NCI-H510A (cell line): Measurements from ENCODE around the gene PKMYT1.
A peak's percentile ranks its signal among the peaks of the same experiment; 100 is the strongest.

Experiments
- DNase-seq: peaks from one replicate; lab custom pipeline; 2025; lab: John Stamatoyannopoulos, UW

The PKMYT1 gene

DNA sequence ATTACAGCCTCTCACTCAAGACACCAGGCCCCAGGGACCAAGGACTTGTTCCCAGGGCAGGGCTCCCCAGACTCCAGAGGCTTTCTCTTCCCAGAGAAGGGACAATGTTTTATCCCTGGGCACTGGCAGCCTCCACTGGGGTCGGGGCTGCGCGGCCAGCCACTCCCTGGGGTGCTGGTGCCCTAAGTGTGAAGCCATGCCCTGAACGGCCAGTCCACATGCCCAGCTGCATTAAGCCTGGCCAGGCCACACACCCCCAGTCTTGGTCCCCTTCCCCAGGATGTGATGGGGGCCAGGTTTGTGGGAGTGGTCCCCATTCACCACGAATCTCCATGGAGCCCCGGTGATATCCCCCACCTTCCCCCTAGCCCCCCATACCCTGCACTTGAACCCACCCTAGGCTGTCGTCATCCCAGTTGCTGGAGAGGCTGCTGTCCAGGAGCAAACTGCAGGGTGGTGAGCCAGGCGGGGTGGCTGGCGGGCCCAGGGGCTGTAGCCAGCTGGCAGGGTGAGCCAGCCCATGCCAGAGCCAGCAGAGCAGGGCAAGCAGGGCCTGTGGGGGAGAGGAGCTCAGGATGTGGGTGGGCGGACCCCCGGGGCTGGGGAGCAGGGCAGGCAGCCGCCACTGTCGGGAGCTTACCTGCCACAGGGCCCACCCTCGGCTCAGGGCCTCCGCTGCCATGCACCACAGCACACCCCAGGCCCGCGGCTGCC, 6.5 kb downstream of the PKMYT1 start:
- DNase-seq = no peak

GRCh38 chr16:2973093-2973492, 7.2 kb downstream of the PKMYT1 start:
- DNase-seq = no peak

- DNase-seq = no peak
These were observed 8.1 kb downstream of the PKMYT1 start for GRCh38 chr16:2971985-2972784.

GRCh38 chr16:2971134-2971984, 8.9 kb downstream of the PKMYT1 start:
- no peak for DNase-seq

- no peak for DNase-seq
These were observed 9.7 kb downstream of the PKMYT1 start for GRCh38 chr16:2970563-2970962.

DNA sequence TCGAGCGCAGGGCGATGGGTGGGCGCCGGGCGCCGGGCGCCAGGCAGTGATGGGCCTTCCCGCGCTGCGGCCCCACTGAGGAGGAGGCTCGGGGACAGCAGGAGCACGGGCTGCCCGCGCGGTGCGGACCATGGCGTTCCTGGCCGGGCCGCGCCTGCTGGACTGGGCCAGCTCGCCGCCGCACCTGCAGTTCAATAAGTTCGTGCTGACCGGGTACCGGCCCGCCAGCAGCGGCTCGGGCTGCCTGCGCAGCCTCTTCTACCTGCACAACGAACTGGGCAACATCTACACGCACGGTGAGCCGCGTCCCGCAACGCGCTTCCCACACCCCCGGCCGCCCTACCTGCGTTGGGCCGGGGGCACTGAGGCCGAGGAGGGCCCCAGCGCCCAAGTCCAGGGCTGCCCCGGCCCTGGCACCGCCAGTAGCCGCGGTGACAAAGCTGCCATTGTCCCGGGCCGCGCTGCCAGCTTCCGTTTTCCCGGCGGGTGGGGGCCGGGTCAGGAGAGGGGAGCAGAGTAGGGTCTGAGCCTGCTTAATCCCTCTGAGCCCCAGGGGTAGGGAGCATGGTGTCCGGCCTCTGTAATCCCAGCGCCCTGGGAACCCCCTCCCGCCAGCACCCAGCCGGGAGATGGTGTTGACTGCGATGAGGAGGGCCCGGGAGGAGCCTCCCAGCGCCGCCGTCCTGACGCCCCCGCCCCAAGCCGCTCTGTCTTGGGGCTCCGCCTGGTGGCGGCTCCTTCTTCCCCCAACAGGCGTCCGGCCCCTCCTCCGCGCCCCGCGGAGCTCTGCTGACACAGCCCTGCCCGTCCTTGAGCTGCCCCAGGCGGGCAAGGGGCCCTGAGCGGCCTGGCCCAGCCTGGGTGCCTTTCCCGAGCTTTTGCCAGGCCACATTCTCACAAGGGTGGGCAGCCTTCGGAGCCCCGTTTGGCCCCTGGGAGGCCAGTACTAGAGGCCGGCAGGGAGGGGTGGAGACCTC, 10.4 kb downstream of the PKMYT1 start:
- DNase-seq = no peak

DNA sequence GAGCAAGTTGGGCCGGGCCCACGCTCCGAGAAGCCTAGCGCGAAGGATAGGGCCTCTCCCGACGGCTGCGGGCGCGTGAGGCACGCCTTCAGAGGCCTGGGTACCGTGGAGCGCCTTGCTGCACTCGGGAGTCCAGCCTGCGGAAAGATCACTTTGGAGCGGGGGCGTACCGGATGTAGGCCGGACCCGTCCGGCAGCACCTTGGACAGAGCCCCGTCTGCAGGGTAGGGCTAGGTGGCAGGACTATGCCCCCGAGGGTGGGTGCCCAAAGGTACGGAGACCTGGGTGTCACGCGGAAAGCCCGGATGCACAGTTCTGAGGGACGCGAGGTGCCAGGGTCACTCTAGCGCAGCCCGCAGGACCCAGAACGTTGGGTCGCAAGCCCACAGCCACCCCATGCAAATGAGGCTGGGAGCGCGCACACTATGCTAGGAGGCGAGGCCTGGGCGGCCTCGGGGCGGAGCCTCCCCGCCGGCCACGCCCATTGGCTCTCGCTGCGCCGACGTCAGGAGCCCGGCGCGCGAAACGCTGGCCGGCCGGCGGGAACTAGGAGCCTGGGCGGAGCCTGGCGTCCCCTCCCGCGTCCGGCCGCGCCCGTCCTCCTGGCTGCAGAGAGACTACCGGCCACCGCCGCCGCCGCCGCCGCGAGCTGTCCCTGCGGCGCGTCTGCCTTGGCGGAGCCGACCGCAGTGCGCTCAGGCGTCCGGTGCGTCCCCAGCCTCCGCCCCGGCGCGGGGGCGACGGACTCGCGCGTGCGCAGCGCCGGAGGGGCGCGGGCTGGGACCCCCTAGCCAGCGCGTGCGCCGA, 11.3 kb downstream of the PKMYT1 start, which contains the start of gene PAQR4:
Gene PAQR4, plus strand, starts transcription at position 611 of the 807 bp plus-strand sequence. CDS start 327 bp downstream, outside the sequence.
- DNase-seq = peak; percentile 63

DNA sequence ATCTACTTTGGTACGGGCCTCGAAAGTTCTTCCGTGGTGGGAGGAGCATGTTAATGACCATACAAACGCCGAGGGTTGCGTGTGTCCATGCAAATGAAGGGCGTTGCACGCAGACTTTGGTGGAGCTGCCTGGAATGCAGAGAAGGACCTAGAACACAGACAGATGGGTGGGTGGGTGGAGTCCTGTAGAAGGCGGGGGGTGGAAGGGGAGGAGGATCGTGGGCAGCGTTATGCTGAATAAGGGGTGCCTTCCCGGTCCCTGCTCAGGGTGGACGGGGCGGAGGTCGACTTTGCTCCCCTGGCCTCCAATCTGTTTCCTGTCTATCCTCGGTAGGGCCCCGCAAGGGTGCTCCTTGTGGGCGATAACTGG, 11.9 kb downstream of the PKMYT1 start:
- DNase-seq = no peak

GRCh38 chr16:2967721-2968161, 12.5 kb downstream of the PKMYT1 start:
- DNase-seq = no peak

- no peak for DNase-seq
These were observed 13.0 kb downstream of the PKMYT1 start for GRCh38 chr16:2967211-2967631.

- DNase-seq = no peak
These were observed 13.4 kb downstream of the PKMYT1 start for GRCh38 chr16:2966808-2967191.

- DNase-seq = no peak
These were observed 14.0 kb downstream of the PKMYT1 start for GRCh38 chr16:2966043-2966807.

DNA sequence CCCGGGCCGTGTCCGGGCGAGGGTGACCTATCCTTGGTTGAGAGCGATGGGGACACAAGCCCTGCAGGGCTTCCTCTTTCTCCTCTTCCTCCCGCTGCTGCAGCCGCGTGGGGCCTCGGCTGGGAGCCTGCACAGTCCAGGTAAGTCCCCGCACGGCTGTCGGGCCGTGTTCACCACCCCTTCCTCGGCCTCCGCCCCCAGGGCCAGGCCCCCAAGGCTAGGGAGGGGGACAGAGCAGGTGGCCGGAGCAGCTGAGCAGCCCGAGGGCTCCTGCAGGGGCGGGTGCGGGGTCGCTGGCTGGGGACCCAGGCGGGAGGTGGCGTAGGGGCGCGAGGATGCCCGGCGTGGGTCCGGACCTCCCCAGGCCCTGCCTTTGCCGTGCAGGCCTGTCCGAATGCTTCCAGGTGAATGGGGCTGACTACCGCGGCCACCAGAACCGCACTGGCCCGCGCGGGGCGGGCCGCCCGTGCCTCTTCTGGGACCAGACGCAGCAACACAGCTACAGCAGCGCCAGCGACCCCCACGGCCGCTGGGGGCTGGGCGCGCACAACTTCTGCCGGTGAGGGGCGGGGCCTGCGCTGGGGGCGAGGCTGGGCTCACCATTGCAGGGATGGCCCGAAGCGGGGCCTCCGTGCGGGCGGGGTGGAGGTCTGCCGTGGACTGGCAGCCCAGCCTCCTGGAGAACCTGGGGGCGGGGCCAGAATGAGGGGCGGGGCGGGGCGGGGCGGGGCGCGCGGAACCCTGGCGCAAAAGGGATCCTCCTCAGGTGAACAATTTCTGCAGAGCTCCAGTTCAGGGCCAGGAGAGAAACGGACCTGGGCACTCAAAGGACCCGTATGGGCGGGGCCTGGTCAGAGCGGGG, 15.5 kb downstream of the PKMYT1 start:
- peak; percentile 80 for DNase-seq

DNA sequence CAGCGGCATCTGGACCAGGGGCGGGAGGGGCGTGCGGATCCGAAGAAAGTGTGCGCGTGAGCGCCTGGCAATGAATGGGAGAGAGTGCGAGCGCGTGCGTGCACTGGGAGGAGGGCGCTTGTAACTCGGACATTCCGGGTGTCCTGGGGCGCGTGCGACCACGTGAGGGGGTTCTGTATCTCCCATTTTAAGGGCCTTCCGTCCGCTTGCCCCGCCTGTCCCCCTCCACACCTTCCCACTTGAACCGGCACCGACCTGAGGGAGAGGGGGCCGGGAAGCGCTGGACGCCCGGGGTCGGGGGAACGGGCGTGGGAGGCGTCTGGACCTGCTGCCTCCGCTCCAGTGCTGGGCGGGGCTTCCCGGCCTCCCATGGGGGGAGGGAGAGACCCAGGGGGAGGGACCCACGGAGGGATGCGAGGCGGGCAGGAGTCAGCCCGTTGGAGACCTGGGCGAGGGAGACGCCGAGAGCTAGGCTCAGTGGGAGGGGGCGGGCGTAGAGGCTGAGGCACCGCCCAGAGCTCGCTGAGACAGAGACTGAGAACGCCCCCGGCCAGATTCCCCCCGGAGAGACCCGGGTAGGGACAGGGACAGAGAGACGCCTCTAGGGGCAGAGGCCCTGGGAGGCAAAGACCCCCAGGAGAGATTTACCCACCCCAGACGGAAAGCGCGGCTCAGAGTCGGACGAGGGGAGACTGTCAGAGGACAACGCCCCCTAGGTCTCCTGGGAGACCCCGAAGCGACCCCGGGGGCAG, 16.3 kb downstream of the PKMYT1 start, which contains the start of gene KREMEN2:
Gene KREMEN2, plus strand, starts transcription at position 553 of the 752 bp plus-strand sequence. CDS start 246 bp downstream, outside the sequence.
- peak; percentile 73 for DNase-seq

- DNase-seq = no peak
These were observed 17.0 kb downstream of the PKMYT1 start for GRCh38 chr16:2963074-2963722.

DNA sequence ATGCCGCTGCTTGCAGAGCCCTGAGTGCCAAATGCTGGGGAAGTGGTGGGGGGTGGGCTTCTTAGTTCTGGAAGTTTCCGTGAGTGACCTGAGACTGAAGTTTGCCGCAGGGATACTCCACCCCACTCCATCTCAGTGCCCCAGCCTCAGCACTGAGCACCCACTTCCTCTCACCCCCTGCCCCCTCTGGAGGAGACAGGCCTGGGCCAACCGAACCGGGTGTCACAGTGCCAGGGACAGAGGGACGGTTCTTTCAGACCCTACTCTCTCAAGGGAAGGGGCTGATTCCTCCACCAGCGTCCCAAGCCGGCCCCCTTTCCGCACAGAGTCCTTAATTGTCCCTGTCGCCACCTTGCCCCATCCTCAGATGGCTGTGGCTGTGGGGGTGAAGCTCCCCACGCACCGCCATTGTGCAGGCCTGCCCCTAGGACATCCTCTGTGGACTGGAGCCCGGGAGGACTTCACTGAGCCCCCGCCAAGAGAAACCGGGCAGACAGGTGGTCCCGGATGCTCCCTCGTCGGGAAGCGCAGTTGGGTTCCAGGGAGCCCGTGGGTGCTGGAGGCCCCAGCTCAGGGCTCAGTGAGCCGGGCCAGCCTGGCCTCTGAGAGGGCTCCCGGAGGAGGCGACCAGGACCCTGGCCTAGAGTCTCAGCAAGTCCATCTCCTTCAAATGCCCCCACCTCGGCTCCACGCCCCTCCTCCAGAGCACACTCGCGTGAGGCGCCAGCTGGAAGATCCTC, 17.7 kb downstream of the PKMYT1 start:
- no peak for DNase-seq
